ENCODE measurements around the gene ADAMTSL2.

DNA sequence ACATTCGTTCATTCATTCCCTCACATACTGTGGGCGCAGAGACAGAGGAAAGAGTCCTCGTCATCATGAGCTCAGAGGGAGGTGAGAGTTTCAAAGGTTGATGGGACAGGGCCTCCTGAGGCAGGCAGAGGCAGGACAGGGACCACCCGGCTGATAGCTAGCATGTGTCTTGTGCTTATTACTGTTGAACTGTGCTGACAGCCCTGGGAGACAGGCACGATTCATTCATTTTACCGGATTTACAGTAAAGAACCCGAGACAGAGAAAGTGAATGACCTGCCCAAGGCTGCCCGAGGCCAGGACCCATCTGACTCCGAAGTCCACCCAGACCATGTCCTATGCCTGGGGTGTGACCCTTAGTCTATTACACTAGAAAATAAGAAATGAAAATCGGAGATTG, 79.6 kb downstream of the ADAMTSL2 start:
- TF ChIP-seq POLR2AphosphoS5 (IDR thresholded peaks at IDR 0.05; ENCODE audit: low read depth, low read length) (no peak), POLR2A (IDR thresholded peaks at IDR 0.05; ENCODE audit: low read depth, low read length) (no peak)
